DOHH2 (cell line): ENCODE results near the gene CXCL16.

Experiments used
- EZH2phosphoT487 ChIP-seq: fragments of 200-600 bp; sonication (generic); IDR thresholded peaks from 2 replicates; pipeline ENCODE4 v1.6.1; 2017; ENCODE audit warnings: borderline replicate concordance, mild to moderate bottlenecking, antibody characterized with exemption, low read length, moderate library complexity, mixed read lengths
- TF ChIP-seq, protein P1 (sequence below): fragments of 200-600 bp; sonication (generic); IDR thresholded peaks from one replicate; pipeline ENCODE4 v1.5.1; 2014; ENCODE audit warnings: antibody characterized with exemption, mild to moderate bottlenecking, low read depth, low read length; ENCODE audit not compliant: poor library complexity, severe bottlenecking

DNA sequence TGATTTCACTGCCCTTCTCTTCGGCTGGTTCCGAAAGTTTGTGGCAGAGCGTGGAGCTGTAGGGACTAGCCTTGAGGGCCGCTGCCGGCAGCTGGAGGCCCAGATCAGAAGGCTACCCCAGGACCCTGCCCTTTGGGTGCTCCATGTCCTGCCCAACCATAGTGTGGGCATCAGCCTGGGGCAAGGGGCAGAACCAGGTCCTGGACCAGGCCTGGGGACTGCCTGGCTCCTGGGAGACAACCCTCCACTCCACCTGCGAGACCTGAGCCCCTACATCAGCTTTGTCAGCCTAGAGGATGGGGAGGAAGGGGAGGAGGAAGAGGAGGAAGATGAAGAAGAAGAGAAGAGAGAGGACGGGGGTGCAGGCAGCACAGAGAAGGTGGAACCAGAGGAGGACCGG lies 856 bp upstream of the CXCL16 start:
- TF ChIP-seq, protein P1, sequence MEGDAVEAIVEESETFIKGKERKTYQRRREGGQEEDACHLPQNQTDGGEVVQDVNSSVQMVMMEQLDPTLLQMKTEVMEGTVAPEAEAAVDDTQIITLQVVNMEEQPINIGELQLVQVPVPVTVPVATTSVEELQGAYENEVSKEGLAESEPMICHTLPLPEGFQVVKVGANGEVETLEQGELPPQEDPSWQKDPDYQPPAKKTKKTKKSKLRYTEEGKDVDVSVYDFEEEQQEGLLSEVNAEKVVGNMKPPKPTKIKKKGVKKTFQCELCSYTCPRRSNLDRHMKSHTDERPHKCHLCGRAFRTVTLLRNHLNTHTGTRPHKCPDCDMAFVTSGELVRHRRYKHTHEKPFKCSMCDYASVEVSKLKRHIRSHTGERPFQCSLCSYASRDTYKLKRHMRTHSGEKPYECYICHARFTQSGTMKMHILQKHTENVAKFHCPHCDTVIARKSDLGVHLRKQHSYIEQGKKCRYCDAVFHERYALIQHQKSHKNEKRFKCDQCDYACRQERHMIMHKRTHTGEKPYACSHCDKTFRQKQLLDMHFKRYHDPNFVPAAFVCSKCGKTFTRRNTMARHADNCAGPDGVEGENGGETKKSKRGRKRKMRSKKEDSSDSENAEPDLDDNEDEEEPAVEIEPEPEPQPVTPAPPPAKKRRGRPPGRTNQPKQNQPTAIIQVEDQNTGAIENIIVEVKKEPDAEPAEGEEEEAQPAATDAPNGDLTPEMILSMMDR, result no peak
- no peak for TF ChIP-seq EZH2phosphoT487
